ENCODE measurements around the gene VPS11.
"Not testable (repeated sequence)": the region's sequence is repeated elsewhere in the genome, so short reads cannot be mapped to it uniquely, and the experiment has no call there.

The VPS11 gene

GRCh38 chr11:119034813-119035212, 32.8 kb upstream of the VPS11 start:
- DNase-seq (ENCODE audit: extremely low read depth in 1 of 2, low read depth in 1 of 2) = no peak

DNA sequence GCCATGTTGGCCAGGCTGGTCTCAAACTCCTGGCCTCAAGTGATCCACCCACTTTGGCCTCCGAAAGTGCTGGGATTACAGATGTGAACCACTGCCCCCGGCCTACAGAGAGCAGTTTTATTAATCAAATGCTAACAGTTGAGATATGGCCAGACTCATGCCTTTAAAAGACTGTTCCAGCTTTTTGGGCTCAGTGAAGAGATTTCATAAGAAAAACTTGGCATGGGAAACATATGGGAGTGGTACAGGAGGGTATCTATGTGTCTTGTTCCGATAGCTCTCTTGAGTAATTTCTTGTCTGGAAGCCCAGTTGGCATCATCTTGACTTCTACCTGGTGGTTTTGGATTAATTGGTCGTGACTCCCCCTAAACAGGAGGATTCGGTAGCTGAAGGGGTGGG, 28.7 kb upstream of the VPS11 start:
- no peak for DNase-seq (ENCODE audit: extremely low read depth in 1 of 2, low read depth in 1 of 2)

GRCh38 chr11:119039471-119039870, 28.1 kb upstream of the VPS11 start:
- DNase-seq (ENCODE audit: extremely low read depth in 1 of 2, low read depth in 1 of 2) = not testable (repeated sequence)

DNA sequence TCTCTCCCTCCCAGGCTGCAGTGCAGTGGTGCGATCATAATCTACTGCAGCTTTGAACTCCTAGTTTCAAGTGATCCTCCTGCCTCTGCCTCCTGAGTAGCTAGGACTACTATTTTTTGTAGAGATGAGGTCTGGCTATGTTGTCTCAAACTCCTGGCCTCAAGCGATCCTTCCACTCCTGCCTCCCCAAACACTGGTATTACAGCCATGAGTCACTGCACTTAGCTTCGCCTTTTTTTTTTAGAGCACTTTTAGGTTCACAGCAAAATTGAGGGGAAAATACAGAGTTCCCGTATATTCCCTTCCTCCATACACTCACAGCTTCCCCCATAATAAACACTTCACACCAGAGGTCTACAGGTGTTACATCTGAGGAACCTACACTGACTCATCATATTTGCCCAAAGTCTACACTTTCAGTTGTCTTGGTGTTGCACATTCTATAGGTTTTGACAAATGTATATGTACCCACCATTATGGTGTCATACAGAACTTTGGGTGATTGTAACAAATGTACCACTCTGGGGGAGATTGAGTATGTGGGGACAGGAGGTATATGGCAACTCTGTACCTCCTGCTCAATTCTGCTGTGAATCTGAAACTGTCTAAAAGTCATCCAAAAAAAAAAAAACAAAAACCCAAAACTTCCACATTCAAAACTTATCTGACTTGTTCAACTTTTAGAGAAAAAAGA, 25.6 kb upstream of the VPS11 start:
- no peak for DNase-seq (ENCODE audit: extremely low read depth in 1 of 2, low read depth in 1 of 2)

DNA sequence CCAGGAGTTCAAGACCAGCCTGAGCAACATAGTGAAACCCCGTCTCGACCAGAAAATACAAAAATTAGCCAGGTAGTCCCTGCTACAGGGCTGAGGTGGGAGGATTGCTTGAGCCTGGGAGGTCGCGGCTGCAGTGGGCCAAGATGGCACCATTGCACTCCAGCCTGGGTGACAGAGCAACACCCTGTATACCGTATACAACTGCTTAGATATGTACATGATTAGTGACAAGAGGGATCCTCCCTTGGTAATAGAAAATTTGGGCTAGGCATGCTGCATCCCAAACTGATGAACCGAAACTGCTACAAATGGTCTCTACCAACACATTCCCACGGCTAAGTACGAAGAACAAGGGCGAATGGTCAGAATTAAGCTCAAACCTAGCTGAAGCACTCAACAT, 24.7 kb upstream of the VPS11 start:
- DNase-seq (ENCODE audit: extremely low read depth in 1 of 2, low read depth in 1 of 2) = no peak

GRCh38 chr11:119044708-119045107, 22.9 kb upstream of the VPS11 start:
- DNase-seq (ENCODE audit: extremely low read depth in 1 of 2, low read depth in 1 of 2) = no peak

DNA sequence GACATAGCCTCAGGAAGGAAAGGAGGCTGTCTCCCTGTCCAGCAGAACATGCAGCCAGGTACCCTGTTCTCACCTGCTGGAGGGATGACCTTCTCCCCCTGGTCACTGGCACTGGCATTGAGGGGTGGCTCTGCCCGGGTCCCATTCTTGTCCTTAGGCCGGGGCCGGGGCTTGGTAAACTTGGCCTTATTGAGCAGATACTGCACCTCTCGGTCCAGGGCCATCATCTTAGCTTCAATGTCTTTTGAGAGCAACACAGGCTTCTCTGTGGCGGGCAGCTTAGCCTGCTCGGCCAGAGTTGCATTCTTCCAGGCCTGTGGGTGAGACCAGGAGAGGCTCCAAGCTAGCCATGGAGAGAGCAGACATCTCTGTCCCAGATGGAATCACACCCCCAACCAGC, 21.1 kb upstream of the VPS11 start:
- no peak for DNase-seq (ENCODE audit: extremely low read depth in 1 of 2, low read depth in 1 of 2)

DNA sequence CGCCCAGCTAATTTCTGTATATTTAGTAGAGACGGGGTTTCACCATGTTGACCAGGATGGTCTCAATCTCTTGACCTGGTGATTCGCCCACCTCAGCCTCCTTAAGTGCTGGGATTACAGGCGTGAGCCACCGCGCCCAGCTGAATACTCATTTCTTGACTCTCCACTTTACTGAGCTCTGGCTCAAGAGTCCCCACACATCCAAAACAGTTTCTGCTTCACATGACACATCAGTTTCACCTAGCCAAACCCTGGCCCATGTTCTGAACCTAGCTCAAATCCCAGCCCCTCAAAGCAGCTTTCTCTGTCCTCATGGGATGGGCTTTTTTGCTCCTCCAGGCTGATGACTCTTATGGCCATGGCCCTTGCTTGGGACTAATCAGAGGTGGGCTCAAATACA, 20.4 kb upstream of the VPS11 start:
- no peak for DNase-seq (ENCODE audit: extremely low read depth in 1 of 2, low read depth in 1 of 2)

GRCh38 chr11:119048644-119049043, 19.0 kb upstream of the VPS11 start:
- no peak for DNase-seq (ENCODE audit: extremely low read depth in 1 of 2, low read depth in 1 of 2)

DNA sequence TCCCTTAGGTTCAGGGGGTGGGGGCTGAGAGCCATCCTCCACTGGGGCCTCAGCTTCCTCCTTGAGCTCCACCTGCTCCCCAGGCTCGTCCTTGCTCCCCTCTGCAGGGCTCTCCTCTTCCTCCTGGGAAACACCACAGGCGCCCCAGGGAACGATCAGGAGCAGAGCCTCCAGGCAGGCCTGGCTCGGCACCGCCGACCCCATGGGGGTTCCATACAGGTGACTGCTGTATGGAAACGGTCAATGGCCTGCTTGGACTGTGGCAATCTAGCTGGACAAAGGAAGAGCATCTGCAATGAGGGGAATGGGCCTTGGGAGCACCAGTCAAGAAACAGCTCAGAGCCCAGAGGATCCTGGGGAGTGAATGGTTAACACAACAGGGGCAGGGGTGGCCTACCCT, 18.5 kb upstream of the VPS11 start:
- DNase-seq (ENCODE audit: extremely low read depth in 1 of 2, low read depth in 1 of 2) = no peak

- DNase-seq (ENCODE audit: extremely low read depth in 1 of 2, low read depth in 1 of 2) = no peak
These were observed 16.0 kb upstream of the VPS11 start for GRCh38 chr11:119051440-119052162.

DNA sequence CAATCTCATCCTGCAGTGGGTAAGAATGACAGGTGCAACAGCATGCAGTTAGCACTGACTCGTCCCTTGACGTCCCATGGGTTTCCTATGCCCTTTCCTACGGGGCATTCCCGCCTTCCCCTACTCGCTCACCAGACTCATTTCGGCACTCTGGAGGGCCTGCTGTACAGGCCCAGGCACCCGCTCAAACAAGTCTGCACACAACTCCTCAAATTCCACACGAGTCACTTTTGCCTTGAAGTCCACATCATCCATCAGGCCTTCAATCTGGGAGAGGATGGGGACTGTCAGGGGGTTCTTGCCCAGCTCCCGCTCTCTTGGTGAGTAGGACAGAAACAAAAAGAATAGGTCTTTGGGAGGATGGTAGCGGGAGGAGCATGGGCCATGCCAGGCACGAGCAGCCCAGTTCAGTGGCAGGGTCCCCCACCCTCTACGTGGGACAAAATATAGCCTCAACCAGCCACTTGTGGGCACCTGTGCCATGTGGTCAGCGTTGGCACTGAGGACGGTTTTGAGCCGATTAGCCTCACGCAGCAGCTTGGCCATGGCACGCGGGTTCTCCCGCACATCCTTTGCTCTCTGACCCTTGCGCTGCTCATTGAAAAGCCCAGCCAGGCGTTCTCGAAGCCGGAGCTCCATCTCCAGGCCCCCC, 15.3 kb upstream of the VPS11 start:
- no peak for DNase-seq (ENCODE audit: extremely low read depth in 1 of 2, low read depth in 1 of 2)

DNA sequence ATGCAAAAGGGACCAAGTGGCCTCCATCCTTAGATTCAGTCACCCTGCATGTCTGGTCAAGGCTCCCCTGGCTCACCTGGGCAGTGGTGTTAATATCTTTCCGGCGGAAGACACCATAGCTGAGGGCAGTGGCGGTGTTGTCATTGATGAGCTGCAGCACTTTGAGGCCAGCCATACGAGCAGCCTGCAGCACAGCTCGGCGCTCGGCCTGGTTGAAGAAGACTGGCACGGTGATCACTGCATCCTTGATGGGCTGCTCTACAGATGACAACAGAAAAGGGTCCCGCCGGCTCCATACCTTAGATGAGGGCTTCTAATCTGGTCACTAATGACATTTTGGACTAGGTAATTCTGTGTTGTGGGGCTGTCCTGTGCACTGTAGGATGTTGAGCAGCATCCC, 13.2 kb upstream of the VPS11 start:
- DNase-seq (ENCODE audit: extremely low read depth in 1 of 2, low read depth in 1 of 2) = no peak

- DNase-seq (ENCODE audit: extremely low read depth in 1 of 2, low read depth in 1 of 2) = no peak
These were observed 11.7 kb upstream of the VPS11 start for GRCh38 chr11:119055901-119056300.

- peak in 1 of 2 donors; percentile 11 for DNase-seq (ENCODE audit: extremely low read depth in 1 of 2, low read depth in 1 of 2)
These were observed 11.1 kb upstream of the VPS11 start for GRCh38 chr11:119056421-119056999.

DNA sequence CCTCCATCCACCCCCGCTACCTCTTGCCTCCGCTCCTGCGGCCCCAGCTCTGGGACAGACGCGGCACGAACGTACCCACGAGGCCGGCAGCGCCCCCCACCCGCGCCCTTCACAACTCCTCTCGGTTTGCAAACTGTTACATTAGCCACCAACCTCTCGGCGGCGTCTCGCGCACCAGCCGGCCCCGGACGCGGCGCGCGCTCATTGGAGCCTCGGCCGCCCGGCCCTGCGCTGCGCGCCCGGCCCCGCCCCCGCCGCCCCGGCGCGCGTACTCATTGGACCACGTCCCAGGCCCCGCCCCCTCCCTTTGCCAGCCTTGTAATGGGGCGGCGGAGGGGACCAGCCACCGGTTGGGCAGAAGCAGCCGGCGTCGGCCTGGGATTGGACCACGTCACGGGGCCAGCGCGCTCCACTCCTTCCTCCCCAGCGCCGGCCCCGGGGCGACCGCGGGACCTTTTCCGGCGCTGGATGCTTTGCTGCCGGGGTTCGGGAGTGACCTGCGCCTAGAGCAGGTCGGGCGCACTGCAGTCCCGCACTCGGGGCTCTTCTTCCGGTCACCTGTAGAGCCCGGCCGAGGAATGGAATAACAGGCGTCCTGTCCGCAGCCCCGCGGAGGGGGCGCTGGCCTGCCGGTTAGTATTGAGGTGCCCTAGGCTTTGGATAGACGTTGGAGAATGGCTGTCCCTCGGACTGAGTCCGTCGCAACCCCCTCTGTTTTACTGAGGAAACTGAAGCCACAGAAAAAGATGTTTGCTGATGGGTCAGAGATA, 10.4 kb upstream of the VPS11 start, which contains the start of gene HYOU1:
HYOU1 (minus strand) TSS at position 206 of the 770 bp plus-strand sequence. CDS start 1,045 bp downstream, outside the sequence.
- DNase-seq (ENCODE audit: extremely low read depth in 1 of 2, low read depth in 1 of 2) = peak; percentile 94 to 99

DNA sequence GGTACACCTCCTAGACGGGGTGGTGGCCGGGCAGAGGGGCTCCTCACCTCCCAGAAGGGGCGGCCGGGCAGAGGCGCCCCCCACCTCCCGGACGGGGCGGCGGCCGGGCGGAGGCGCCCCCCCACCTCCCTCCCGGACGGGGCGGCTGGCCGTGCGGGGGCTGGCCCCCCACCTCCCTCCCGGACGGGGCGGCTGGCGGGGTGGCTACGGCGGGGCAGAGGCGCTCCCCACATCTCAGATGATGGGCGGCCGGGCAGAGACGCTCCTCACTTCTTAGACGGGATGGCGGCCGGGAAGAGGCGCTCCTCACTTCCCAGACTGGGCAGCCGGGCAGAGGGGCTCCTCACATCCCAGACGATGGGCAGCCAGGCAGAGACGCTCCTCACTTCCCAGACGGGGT, 8.5 kb upstream of the VPS11 start:
- not testable (repeated sequence) for DNase-seq (ENCODE audit: extremely low read depth in 1 of 2, low read depth in 1 of 2)

DNA sequence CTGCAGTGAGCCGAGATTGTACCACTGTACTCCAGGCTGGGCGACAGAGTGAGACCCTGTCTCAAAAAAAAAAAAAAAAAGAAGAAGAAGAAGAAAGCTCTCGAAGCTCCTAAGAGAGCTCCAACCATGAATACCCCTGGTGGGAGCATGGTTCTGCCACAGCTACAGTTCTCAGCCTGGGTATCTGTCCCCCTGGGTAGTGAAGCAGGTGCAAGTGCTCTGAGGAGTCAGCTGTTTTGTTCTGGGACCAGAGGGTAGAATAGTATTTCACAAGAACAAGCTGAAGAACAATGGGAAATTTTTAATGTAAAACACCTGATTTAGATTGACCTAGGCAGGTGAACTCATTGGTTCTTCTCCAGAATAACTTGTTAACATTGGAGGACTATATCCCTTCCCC, 6.4 kb upstream of the VPS11 start:
- DNase-seq (ENCODE audit: extremely low read depth in 1 of 2, low read depth in 1 of 2) = no peak

GRCh38 chr11:119062779-119063178, 4.8 kb upstream of the VPS11 start:
- DNase-seq (ENCODE audit: extremely low read depth in 1 of 2, low read depth in 1 of 2) = no peak

DNA sequence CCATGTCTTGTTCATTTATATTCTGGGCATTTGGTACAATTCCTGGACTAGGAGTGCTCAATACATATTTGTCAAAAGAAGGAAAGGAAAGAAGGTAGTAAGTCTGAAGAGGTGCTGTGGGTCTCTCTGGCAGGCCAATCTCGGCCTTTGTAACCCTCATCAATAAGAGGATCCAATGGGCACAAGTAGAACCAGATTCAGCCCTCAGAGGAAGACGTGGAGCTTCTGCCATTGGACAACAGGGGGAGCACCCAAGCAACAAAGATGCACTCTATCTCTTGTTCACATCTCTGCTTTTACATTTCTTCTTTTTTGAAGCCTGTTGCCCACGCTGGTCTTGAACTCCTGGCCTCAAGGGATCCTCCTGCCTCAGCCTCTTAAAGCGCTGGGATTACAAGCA, 2.2 kb upstream of the VPS11 start:
- no peak for DNase-seq (ENCODE audit: extremely low read depth in 1 of 2, low read depth in 1 of 2)

- DNase-seq (ENCODE audit: extremely low read depth in 1 of 2, low read depth in 1 of 2) = no peak
These were observed 10.2 kb downstream of the VPS11 start for GRCh38 chr11:119077839-119078238.
